Measurements from ENCODE around the gene XCR1. TPM values are rescaled to one million over a fixed set of nuclear protein-coding genes. Genes with fewer than 3 reads are reported as not detected.
A peak's percentile ranks its signal among the peaks of the same experiment; 100 is the strongest.
"Not testable (repeated sequence)": the region's sequence is repeated elsewhere in the genome, so short reads cannot be mapped to it uniquely, and the experiment has no call there.

Gene XCR1
- total and polyA plus RNA-seq, 4 donors: 0.04 to 1.1 (median 0.31) TPM

GRCh38 chr3:46001178-46001577 lies 26.1 kb downstream of the XCR1 start:
- Histone ChIP-seq H3K9ac (ENCODE audit: insufficient read depth in 1 of 2, low read length in 2 of 2) (no peak overlapping the region), H3K27ac (ENCODE audit: low read depth in 1 of 2, low read length in 1 of 2) (no peak overlapping the region), H3K4me3 (no peak overlapping the region), H3K4me1 (ENCODE audit: control insufficient read depth in 5 of 5, insufficient read depth in 5 of 5, low read length in 5 of 5) (peaks cover 1 to 6% (median 4%) of the 10 kb centered on the region in 5 donors), H3K27me3 (ENCODE audit: control insufficient read depth in 3 of 3, insufficient read depth in 3 of 3, low read length in 2 of 3) (no peaks in the 10 kb centered on the region), H3K36me3 (ENCODE audit: control insufficient read depth in 4 of 4, insufficient read depth in 4 of 4, low read length in 4 of 4) (no peaks in the 10 kb centered on the region), H3K9me3 (ENCODE audit: control insufficient read depth in 4 of 4, insufficient read depth in 3 of 4, low read length in 3 of 4) (no peaks in the 10 kb centered on the region)
- WGBS, 2 donors: 97 to 98% methylated on average over 2 of the region's 2 CpGs
- ATAC-seq (ENCODE audit: insufficient read depth, low FRiP score): no peak
- no peak for DNase-seq
- TF ChIP-seq, protein P1, sequence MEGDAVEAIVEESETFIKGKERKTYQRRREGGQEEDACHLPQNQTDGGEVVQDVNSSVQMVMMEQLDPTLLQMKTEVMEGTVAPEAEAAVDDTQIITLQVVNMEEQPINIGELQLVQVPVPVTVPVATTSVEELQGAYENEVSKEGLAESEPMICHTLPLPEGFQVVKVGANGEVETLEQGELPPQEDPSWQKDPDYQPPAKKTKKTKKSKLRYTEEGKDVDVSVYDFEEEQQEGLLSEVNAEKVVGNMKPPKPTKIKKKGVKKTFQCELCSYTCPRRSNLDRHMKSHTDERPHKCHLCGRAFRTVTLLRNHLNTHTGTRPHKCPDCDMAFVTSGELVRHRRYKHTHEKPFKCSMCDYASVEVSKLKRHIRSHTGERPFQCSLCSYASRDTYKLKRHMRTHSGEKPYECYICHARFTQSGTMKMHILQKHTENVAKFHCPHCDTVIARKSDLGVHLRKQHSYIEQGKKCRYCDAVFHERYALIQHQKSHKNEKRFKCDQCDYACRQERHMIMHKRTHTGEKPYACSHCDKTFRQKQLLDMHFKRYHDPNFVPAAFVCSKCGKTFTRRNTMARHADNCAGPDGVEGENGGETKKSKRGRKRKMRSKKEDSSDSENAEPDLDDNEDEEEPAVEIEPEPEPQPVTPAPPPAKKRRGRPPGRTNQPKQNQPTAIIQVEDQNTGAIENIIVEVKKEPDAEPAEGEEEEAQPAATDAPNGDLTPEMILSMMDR (IDR thresholded peaks at IDR 0.05; ENCODE audit: control extremely low read depth, extremely low read depth): no peak

- TF ChIP-seq, protein P1 (IDR thresholded peaks at IDR 0.05; ENCODE audit: control extremely low read depth, extremely low read depth): no peak
- no peaks in the 10 kb centered on the region for H3K27me3 ChIP-seq (ENCODE audit: control insufficient read depth in 3 of 3, insufficient read depth in 3 of 3, low read length in 2 of 3)
- H3K9ac ChIP-seq (ENCODE audit: insufficient read depth in 1 of 2, low read length in 2 of 2): no peak overlapping the region
- no peak overlapping the region for H3K27ac ChIP-seq (ENCODE audit: low read depth in 1 of 2, low read length in 1 of 2)
- ATAC-seq (ENCODE audit: insufficient read depth, low FRiP score) (no peak), DNase-seq (no peak)
- peaks cover 0 to 12% (median 2%) of the 10 kb centered on the region in 5 donors for H3K4me1 ChIP-seq (ENCODE audit: control insufficient read depth in 5 of 5, insufficient read depth in 5 of 5, low read length in 5 of 5)
- WGBS, 2 donors: 84 to 90% methylated on average over 2 of the region's 2 CpGs
- peaks cover 0 to 2% (median 0%) of the 10 kb centered on the region in 4 donors for H3K36me3 ChIP-seq (ENCODE audit: control insufficient read depth in 4 of 4, insufficient read depth in 4 of 4, low read length in 4 of 4)
- no peak overlapping the region for H3K4me3 ChIP-seq
- H3K9me3 ChIP-seq (ENCODE audit: control insufficient read depth in 4 of 4, insufficient read depth in 3 of 4, low read length in 3 of 4): no peaks in the 10 kb centered on the region
These were observed 29.3 kb downstream of the XCR1 start for GRCh38 chr3:45997942-45998341.

DNA sequence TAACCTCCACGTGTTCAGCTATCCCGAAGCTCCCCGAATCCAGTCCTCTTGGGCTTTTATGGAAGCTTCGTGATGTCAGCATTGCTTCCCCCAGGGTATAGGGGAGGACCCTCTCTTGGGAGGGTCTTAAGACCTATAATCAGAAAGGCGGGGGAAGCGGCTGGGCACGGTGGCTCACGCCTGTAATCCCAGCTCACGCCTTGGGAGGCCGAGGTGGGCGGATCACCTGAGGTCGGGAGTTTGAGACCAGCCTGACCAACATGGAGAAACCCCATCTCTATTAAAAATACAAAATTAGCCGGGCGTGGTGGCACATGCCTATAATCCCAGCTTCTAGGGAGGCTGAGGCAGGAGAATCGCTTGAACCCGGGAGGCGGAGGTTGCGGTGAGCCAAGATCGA lies 29.8 kb downstream of the XCR1 start:
- not testable (repeated sequence) for H3K36me3 ChIP-seq (ENCODE audit: control insufficient read depth in 4 of 4, insufficient read depth in 4 of 4, low read length in 4 of 4); H3K27me3 ChIP-seq (ENCODE audit: control insufficient read depth in 3 of 3, insufficient read depth in 3 of 3, low read length in 2 of 3); H3K9ac ChIP-seq (ENCODE audit: insufficient read depth in 1 of 2, low read length in 2 of 2); H3K27ac ChIP-seq (ENCODE audit: low read depth in 1 of 2, low read length in 1 of 2); H3K9me3 ChIP-seq (ENCODE audit: control insufficient read depth in 4 of 4, insufficient read depth in 3 of 4, low read length in 3 of 4); ATAC-seq (ENCODE audit: insufficient read depth, low FRiP score); DNase-seq; H3K4me3 ChIP-seq
- WGBS, 2 donors: 96 to 98% methylated on average over 18 to 19 of the region's 19 CpGs
- peaks cover 0 to 15% (median 2%) of the 10 kb centered on the region in 5 donors for H3K4me1 ChIP-seq (ENCODE audit: control insufficient read depth in 5 of 5, insufficient read depth in 5 of 5, low read length in 5 of 5)

GRCh38 chr3:45995236-45996192 lies 31.8 kb downstream of the XCR1 start, which contains the start of gene FYCO1:
Gene FYCO1 (minus strand): TSS chr3:45995824. CDS start chr3:45984910, 10,914 bp downstream.
- peak within 1 kb of the TSS; percentile 95 to 97 for H3K27ac ChIP-seq (ENCODE audit: low read depth in 1 of 2, low read length in 1 of 2)
- WGBS, 2 donors: 1 to 3% methylated on average over 66 to 67 of the region's 67 CpGs
- peak within 1 kb of the TSS; percentile 63 to 67 for H3K9ac ChIP-seq (ENCODE audit: insufficient read depth in 1 of 2, low read length in 2 of 2)
- DNase-seq: peak; percentile 92 to 94 (median 94)
- TF ChIP-seq, protein P1 (IDR thresholded peaks at IDR 0.05; ENCODE audit: control extremely low read depth, extremely low read depth): no peak
- peak; percentile 98 for ATAC-seq (ENCODE audit: insufficient read depth, low FRiP score)
- H3K4me1 ChIP-seq (ENCODE audit: control insufficient read depth in 5 of 5, insufficient read depth in 5 of 5, low read length in 5 of 5): peaks cover 0 to 19% (median 8%) of the 10 kb centered on the region in 5 donors
- H3K27me3 ChIP-seq (ENCODE audit: control insufficient read depth in 3 of 3, insufficient read depth in 3 of 3, low read length in 2 of 3): no peaks in the 10 kb centered on the region
- H3K36me3 ChIP-seq (ENCODE audit: control insufficient read depth in 4 of 4, insufficient read depth in 4 of 4, low read length in 4 of 4): peaks cover 0 to 2% (median 0%) of the 10 kb centered on the region in 4 donors
- peak within 1 kb of the TSS; percentile 89 for H3K4me3 ChIP-seq
- H3K9me3 ChIP-seq (ENCODE audit: control insufficient read depth in 4 of 4, insufficient read depth in 3 of 4, low read length in 3 of 4): no peaks in the 10 kb centered on the region

Measured in lung (tissue), 12 donors.